HG03095 (cell line): Measurements from ENCODE around the gene C21orf91.

Source experiments
- ATAC-seq: cut with Tn5 transposase; IDR thresholded peaks from one replicate; pipeline ENCODE4 v1.9.1; 2021; ENCODE audit warnings: moderate library complexity; ENCODE audit not compliant: unreplicated experiment

The C21orf91 gene

GRCh38 chr21:17819114-17819876 lies at the start of gene C21orf91:
Gene C21orf91, minus strand, starts transcription at chr21:17819356. Its CDS starts 1,038 bp downstream, at chr21:17818318.
- ATAC-seq: peak; percentile 87

GRCh38 chr21:17866590-17866989 lies 47.4 kb upstream of the C21orf91 start:
- ATAC-seq: no peak

- no peak for ATAC-seq
Observed at GRCh38 chr21:17859661-17860060, 40.5 kb upstream of the C21orf91 start.

- ATAC-seq: no peak
Observed at GRCh38 chr21:17858747-17859146, 39.6 kb upstream of the C21orf91 start.

GRCh38 chr21:17854745-17855144 lies 35.6 kb upstream of the C21orf91 start:
- ATAC-seq: no peak

GRCh38 chr21:17853393-17854275 lies 34.5 kb upstream of the C21orf91 start:
- no peak for ATAC-seq

- ATAC-seq: peak; percentile 93
Observed at GRCh38 chr21:17848228-17848627, 29.1 kb upstream of the C21orf91 start.

GRCh38 chr21:17841103-17841502 lies 21.9 kb upstream of the C21orf91 start:
- no peak for ATAC-seq

GRCh38 chr21:17834639-17835354 lies 15.6 kb upstream of the C21orf91 start:
- ATAC-seq: no peak

- no peak for ATAC-seq
Observed at GRCh38 chr21:17829472-17829871, 10.3 kb upstream of the C21orf91 start.

GRCh38 chr21:17828223-17828622 lies 9.1 kb upstream of the C21orf91 start:
- ATAC-seq: no peak

GRCh38 chr21:17823846-17824245 lies 4.7 kb upstream of the C21orf91 start:
- ATAC-seq: no peak

- no peak for ATAC-seq
Observed at GRCh38 chr21:17821121-17821520, 2.0 kb upstream of the C21orf91 start.

- peak; percentile 64 for ATAC-seq
Observed at GRCh38 chr21:17819877-17820229, 697 bp upstream of the C21orf91 start.

GRCh38 chr21:17818186-17819113 lies 706 bp downstream of the C21orf91 start:
- peak; percentile 12 for ATAC-seq

- ATAC-seq: no peak
Observed at GRCh38 chr21:17813353-17813752, 5.8 kb downstream of the C21orf91 start.

GRCh38 chr21:17805966-17806365 lies 13.2 kb downstream of the C21orf91 start:
- ATAC-seq: no peak

GRCh38 chr21:17803536-17803935 lies 15.6 kb downstream of the C21orf91 start:
- no peak for ATAC-seq

GRCh38 chr21:17802572-17802971 lies 16.6 kb downstream of the C21orf91 start:
- no peak for ATAC-seq

GRCh38 chr21:17799414-17800164 lies 19.6 kb downstream of the C21orf91 start:
- no peak for ATAC-seq
